A673 (cell line): ENCODE results near the gene ELOVL7. TPM values are rescaled to one million over a fixed set of nuclear protein-coding genes. Genes with fewer than 3 reads are reported as not detected.
"Not testable (repeated sequence)": the region's sequence is repeated elsewhere in the genome, so short reads cannot be mapped to it uniquely, and the experiment has no call there.

Source experiments
- BruUV-seq: library from RNA; stranded (reverse); fragments of 400-500 nt; replicated peaks from 2 replicates; lab custom pipeline; 2021; lab: Mats Ljungman, UMichigan
- CTCF ChIA-PET: fragments of 300-600 bp; sonication (Branson Sonifier 250); formaldehyde crosslinking; loops from one replicate; lab custom pipeline; 2022; ENCODE audit warnings: antibody characterized with exemption; lab: Charles Lee
- POLR2A ChIA-PET: fragments of 300-600 bp; sonication (Branson Sonifier 250); formaldehyde crosslinking; loops from one replicate; lab custom pipeline; 2022; ENCODE audit warnings: antibody characterized with exemption; ENCODE audit not compliant: low non-redundant PET; lab: Charles Lee
- DNase-seq: peaks from one replicate; pipeline ENCODE4 v3.0.0-alpha.2; 2015; ENCODE audit warnings: low spot score
- H3K27ac ChIP-seq: fragments of 200-600 bp; sonication (generic); 2 replicates; pipeline ENCODE4 v1.5.1; 2016; ENCODE audit warnings: mixed run types, low read depth, mild to moderate bottlenecking, mixed read lengths, antibody characterized with exemption, low read length; ENCODE audit not compliant: poor library complexity, severe bottlenecking
- H3K27me3 ChIP-seq: fragments of 200-600 bp; sonication (generic); replicated peaks from 2 replicates; pipeline ENCODE4 v1.6.1; 2017; ENCODE audit warnings: mixed run types, low read depth, mild to moderate bottlenecking, mixed read lengths, antibody characterized with exemption, low read length; ENCODE audit not compliant: insufficient read depth, poor library complexity
- H3K36me3 ChIP-seq: fragments of 200-600 bp; sonication (generic); 2 replicates; pipeline ENCODE4 v1.6.1; 2016; ENCODE audit warnings: mixed run types, mild to moderate bottlenecking, mixed read lengths, antibody characterized with exemption, low read length; ENCODE audit not compliant: insufficient read depth, poor library complexity, severe bottlenecking
- H3K4me1 ChIP-seq: fragments of 200-600 bp; sonication (generic); 2 replicates; pipeline ENCODE4 v1.6.1; 2017; ENCODE audit warnings: mixed run types, mild to moderate bottlenecking, mixed read lengths, antibody characterized with exemption, low read length; ENCODE audit not compliant: insufficient read depth, poor library complexity, severe bottlenecking
- H3K4me3 ChIP-seq: fragments of 200-600 bp; sonication (generic); 2 replicates; pipeline ENCODE4 v1.5.1; 2016; ENCODE audit warnings: low read depth, mixed run types, mild to moderate bottlenecking, mixed read lengths, low read length; ENCODE audit not compliant: poor library complexity, severe bottlenecking
- H3K9me3 ChIP-seq: fragments of 200-600 bp; sonication (generic); 2 replicates; pipeline ENCODE4 v1.6.1; 2016; ENCODE audit warnings: mixed run types, low read depth, mild to moderate bottlenecking, mixed read lengths, antibody characterized with exemption, low read length; ENCODE audit not compliant: poor library complexity, severe bottlenecking
- CTCF ChIP-seq: fragments of 300-800, 200-600 bp; sonication (generic); conservative IDR thresholded peaks from 2 replicates; pipeline ENCODE4 v1.5.1; 2017; ENCODE audit warnings: low read depth, mild to moderate bottlenecking, antibody characterized with exemption, low read length, moderate library complexity, mixed read lengths
- EZH2 ChIP-seq: fragments of 200-600 bp; sonication (generic); IDR thresholded peaks from 2 replicates; pipeline ENCODE4 v1.6.1; 2017; ENCODE audit warnings: borderline replicate concordance, low read depth, mild to moderate bottlenecking, mixed read lengths, antibody characterized with exemption, low read length; ENCODE audit not compliant: poor library complexity, severe bottlenecking
- intact Hi-C: fragments of 100-400 bp; cut with micrococcal nuclease; formaldehyde crosslinking; loops from one replicate; pipeline ENCODE4 v1.10.0; 2022; ENCODE audit not compliant: unreplicated experiment
- total RNA-seq: library from RNA; stranded (reverse); gene quantifications from 2 replicates; pipeline ENCODE4 v1.2.3, GENCODE V29; 2021

The ELOVL7 gene
- total RNA-seq, 1 experiment from 2014 or later: not detected

GRCh38 chr5:60712950-60713349 lies 131.1 kb downstream of the ELOVL7 start:
- no peak for TF ChIP-seq EZH2
- TF ChIP-seq CTCF: no peak
- Histone ChIP-seq H3K27ac (no peak overlapping the region), H3K9me3 (no peaks in the 10 kb centered on the region), H3K36me3 (no peaks in the 10 kb centered on the region), H3K4me1 (no peaks in the 10 kb centered on the region), H3K27me3 (no peaks in the 10 kb centered on the region), H3K4me3 (no peak overlapping the region)
- ChIA-PET CTCF (no interaction called here), POLR2A (no interaction called here)
- DNase-seq: no peak
- BruUV-seq: no TSS peak
- intact Hi-C loops: no loop called here

GRCh38 chr5:60711892-60712291 lies 132.2 kb downstream of the ELOVL7 start:
- H3K9me3 ChIP-seq, POLR2A ChIA-PET, H3K4me1 ChIP-seq, H3K36me3 ChIP-seq, intact Hi-C loops, H3K27me3 ChIP-seq, BruUV-seq, H3K27ac ChIP-seq, CTCF ChIA-PET, DNase-seq, H3K4me3 ChIP-seq: not testable (repeated sequence)

- ChIA-PET CTCF (no interaction called here), POLR2A (no interaction called here)
- Histone ChIP-seq H3K27ac (no peak overlapping the region), H3K9me3 (no peaks in the 10 kb centered on the region), H3K4me3 (no peak overlapping the region), H3K36me3 (no peaks in the 10 kb centered on the region), H3K4me1 (no peaks in the 10 kb centered on the region), H3K27me3 (no peaks in the 10 kb centered on the region)
- no peak for TF ChIP-seq CTCF
- TF ChIP-seq EZH2: no peak
- intact Hi-C loops: no loop called here
- BruUV-seq: no TSS peak
- DNase-seq: no peak
These were observed 133.7 kb downstream of the ELOVL7 start for GRCh38 chr5:60710362-60710761.

GRCh38 chr5:60705144-60705543 lies 138.9 kb downstream of the ELOVL7 start:
- no peak overlapping the region for H3K4me3 ChIP-seq
- intact Hi-C loops: no loop called here
- TF ChIP-seq CTCF (no peak), EZH2 (no peak)
- BruUV-seq: no TSS peak
- H3K9me3 ChIP-seq: no peaks in the 10 kb centered on the region
- no peak overlapping the region for H3K27ac ChIP-seq
- ChIA-PET POLR2A (no interaction called here), CTCF (no interaction called here)
- DNase-seq: no peak
- no peaks in the 10 kb centered on the region for H3K36me3 ChIP-seq
- H3K27me3 ChIP-seq: no peaks in the 10 kb centered on the region
- peaks cover 7% of the 10 kb centered on the region for H3K4me1 ChIP-seq
